NCI-H526 (cell line): Measurements from ENCODE around the gene GABRA6.
"Not testable (repeated sequence)": the region's sequence is repeated elsewhere in the genome, so short reads cannot be mapped to it uniquely, and the experiment has no call there.

Experiments used
- DNase-seq, 2 experiments: peaks; one replicate each; lab custom pipeline; 2025; lab: John Stamatoyannopoulos, UW

Gene GABRA6

DNA sequence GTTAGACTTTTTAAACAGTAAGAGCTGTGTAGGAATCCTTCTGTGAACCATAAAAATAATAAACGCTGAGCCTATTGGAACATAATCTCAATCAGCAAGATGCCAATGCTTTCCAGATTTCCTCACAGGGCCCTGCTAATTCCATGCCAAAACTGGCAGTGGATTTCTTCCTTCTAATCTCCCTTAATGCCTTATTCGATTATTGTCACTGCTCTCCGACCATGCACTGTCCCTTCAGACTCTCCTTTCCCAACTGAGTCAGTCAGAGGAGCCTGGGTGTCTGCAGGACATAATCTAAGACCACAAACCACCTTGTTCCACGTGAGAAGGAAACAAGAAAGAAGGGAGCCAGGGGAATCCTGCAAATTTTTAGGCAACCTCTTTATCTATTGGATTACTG lies at the start of gene GABRA6:
Gene GABRA6 (plus strand): TSS at position 261 of the 400 bp plus-strand sequence. CDS start 269 bp downstream, outside the sequence.
- no peak for DNase-seq

DNA sequence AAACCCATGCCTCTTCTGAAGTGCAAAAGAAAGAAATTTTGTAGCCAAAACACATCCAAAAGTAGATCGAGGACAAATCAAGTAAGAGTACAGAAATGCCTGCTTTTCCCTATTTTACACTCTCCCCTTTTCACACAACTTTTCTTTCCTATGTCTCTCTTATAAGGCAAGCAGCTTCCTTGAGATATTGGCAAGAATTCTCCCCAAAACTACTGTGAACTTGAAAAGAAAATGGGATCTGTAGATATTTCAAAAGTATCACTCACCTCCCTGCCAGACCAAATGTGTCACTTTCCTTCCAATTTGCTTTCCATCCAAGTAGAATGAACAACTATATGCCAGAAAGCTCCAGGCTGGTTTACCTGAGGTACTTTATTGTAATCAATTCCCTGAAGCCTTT lies 47.9 kb upstream of the GABRA6 start:
- no peak for DNase-seq

GRCh38 chr5:161641444-161641843 lies 44.1 kb upstream of the GABRA6 start:
- DNase-seq = no peak

DNA sequence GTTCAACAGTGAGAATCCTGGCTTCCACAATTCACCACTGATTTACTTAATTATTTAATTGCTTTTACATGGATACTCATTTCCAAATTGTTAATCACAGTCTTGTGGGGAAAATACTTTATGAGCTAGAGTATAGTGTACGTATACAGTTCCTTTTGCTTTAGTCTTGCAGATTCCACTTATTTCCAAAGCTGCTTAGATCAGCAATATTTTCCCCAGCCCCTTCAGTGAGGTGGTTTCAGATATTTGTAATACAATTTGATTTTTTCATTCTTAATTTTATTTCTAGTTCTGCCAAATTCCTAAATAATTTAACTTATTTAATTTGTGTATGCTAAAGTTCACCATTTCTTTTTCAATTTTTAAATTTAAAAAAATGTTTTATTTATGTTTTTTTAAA lies 40.3 kb upstream of the GABRA6 start:
- DNase-seq = no peak

DNA sequence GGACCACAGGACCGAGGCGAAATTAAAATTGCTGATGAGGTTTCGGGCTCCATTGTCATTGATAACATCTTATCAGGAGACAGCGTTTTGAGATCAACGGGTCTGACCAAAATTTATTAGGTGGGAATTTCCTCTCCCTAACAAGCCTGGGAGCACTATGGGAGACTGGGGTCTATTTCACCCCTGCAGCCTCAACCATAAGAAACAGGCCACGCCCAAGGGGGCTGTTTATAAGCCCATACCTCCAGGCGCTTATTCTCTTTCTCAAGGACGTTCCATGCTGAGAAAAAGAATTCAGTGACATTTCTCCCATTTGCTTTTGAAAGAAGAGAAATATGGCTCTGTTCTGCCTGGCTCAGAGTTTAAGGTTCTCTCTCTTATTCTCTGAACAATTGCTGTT lies 33.6 kb upstream of the GABRA6 start:
- DNase-seq = not testable (repeated sequence)

DNA sequence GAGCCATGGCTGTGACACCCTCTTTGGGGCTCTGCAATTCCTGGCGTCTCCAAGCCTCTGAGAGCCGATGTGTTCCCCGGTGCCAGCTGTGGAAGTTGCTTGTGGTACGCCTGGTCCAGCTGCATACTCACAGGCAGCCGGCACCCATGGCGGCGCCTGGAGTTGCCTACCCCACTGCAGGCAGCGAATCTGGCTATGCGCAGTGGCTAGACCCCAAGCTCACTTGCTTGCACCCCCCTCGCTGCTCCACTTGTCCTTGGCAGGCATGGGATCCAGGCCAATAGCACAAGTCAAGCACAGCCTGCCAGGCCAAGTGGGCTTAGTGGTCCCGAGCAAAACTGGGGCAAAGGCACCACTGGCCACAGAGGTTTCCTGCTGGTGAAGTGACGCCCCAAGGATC lies 24.7 kb upstream of the GABRA6 start:
- DNase-seq = no peak

DNA sequence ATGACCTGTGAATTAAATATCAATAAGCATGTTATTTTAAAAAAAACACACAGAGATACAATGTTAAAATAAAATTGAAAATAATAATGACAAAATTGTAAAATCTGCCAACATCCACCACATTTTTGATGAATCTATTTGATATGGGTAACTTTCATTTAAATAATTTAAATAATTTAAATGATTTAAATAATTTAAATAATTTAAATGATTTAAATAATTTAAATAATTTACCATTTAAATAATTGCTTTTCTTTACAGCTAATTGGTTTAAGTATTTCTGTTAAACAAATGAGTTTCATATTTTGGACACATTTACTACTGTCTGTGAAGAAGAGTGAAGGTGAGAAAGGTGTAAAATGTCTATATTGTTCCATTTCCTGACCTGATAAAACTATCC lies 22.1 kb upstream of the GABRA6 start:
- no peak for DNase-seq

DNA sequence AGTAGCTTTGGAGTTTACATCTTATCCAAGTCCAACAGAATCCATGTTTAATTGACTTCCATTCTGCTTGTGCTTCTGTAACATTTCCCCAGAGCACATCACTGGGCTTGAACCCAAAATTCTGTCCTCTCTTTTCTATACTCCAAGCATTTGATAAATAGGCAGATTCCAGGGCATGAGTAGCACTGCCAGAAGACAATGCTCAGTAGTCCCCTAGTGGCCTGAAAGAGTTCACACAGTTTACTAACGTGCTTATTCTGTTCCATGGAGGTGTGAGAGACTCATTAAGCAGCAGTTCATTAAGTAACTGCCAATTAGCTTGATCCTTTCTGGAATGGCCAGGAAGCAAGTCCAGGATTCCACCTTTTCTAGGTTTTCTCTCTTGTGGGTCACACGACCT lies 9.4 kb upstream of the GABRA6 start:
- peak in 1 of 2 experiments; percentile 9 for DNase-seq

DNA sequence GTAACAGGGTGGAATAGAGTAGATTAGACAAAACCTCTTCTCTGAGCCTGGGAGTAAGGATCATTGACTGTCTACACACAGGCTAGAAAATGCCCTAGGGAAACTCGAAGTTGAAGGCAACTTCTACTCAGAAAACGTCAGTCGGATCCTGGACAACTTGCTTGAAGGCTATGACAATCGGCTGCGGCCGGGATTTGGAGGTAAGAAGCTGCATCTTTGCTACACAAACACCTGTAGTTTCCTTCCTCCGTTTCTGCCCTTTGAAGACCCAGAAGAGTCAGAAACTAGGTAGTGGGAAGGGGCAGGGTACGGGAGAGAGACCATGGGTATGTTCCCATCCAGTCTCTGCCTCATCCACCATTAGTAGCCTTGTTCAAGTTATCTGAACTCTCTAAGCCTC lies 628 bp downstream of the GABRA6 start:
- DNase-seq = no peak

DNA sequence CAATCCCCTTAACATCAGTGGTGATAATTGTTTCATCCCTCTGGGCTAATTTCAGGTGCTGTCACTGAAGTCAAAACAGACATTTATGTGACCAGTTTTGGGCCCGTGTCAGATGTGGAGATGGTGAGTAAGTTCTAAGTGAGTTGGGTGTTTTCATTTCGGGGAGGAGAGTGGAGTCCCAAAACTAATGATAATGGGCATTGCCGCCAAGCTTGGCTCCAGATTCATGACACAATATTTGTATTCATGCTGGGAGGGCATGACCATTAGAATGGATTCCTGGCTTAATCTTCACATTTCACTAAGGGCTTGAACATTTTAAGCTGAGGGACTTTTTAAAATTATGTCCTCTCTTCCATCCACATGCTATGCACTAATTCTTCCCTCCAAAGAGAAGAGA lies 1.4 kb downstream of the GABRA6 start:
- no peak for DNase-seq

GRCh38 chr5:161687316-161687715 lies 1.8 kb downstream of the GABRA6 start:
- DNase-seq = no peak

- DNase-seq = no peak
Measured at GRCh38 chr5:161691911-161692310, 6.4 kb downstream of the GABRA6 start.

DNA sequence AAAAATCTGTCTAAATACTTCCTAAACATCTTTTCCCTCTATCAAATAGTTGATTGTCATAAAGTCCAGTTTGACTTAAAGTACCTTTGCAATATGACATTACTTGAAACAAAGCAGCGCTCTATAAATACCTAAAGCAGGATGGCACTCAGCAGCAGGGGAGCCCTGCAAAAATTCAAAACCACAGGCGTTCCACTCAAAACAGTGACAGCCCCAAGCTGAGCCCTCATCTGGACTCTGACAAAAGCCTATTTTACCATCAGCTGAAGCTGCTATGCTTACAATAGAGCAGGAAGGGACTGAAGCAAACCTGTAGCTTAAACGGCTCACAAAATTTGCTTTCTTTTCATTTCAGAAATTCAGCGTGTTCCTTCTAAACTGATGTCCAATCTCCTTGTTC lies 11.5 kb downstream of the GABRA6 start:
- no peak for DNase-seq

GRCh38 chr5:161700065-161700464 lies 14.5 kb downstream of the GABRA6 start:
- no peak for DNase-seq

GRCh38 chr5:161703528-161703927 lies 18.0 kb downstream of the GABRA6 start:
- DNase-seq = no peak

- DNase-seq = no peak
Measured at GRCh38 chr5:161707382-161707781, 21.9 kb downstream of the GABRA6 start.

GRCh38 chr5:161709239-161709638 lies 23.7 kb downstream of the GABRA6 start:
- no peak for DNase-seq

DNA sequence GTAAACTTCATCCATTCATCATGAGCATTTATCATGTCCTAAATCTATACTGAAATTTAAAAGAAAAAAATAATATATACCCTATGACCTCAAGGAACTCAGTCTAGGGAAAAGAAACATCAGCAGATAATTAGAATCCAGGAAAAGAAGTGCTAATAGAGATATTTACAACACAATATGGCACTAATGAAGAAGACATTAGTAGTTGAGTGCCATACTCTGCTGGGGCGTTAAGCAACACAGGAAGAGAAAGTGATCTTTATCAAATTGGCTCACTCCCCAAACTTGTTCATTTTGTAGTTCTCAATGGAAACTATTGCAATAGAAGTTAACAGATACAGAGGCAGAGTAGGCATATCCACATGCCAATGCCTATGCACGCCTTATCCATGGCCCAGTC lies 27.5 kb downstream of the GABRA6 start:
- no peak for DNase-seq

DNA sequence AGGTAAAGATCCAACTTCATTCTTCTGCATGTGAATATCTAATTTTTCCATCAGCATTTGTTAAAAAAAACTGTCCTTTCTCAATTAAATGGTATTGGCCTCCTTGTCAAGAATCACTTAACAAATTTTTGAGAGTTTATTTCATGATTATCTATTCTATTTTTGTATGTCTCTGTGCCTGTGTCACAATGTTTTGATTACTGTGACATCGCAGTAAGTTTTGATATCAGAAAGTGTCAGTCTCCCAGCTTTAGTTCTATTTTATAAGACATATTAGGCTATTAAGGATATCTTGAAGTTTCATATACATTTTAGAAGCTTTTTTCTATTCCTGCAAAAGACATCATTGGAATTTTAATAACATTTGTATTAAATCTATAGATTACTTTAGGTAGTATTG lies 33.6 kb downstream of the GABRA6 start:
- no peak for DNase-seq

GRCh38 chr5:161720460-161720859 lies 34.9 kb downstream of the GABRA6 start:
- no peak for DNase-seq

GRCh38 chr5:161734741-161735140 lies 49.2 kb downstream of the GABRA6 start:
- DNase-seq = no peak

DNA sequence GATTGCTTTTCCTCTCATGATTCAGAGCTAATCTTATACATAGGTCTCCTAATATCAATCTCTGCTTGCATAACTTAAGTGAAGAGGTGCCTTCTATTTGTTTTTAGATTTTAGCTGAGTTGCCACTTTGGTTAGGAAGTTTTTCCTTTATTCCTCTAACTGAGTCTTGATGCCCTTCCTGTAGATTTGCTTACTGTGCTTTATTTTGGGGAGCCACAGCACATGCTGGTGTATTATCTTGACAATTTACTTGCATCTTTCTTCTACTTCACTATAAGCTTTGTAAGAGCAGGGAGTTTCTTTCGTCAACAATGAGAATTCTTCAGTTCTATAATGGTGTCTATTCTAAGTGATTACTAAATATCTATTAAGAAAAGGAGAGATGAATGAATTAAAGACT lies 54.9 kb downstream of the GABRA6 start:
- no peak for DNase-seq

DNA sequence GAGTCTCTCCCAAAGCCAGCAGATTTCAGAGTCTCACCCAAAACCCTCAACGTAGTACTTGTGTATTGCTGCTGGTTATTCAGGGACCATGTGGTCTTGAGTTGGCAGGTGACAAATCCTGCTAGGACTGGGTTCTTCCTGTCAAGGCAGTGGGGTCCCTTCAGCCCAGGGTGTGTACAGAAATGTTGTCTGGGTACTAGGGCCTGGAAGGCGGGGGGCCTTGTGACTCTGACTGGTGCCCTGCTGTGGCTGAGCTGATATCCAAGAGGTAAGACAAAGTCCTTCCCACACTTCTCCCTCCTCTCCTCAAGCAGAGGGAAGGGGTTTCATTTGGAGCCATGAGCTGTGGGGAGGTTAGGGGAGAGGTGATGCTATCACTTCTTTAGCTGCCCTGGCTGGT lies 58.8 kb downstream of the GABRA6 start:
- no peak for DNase-seq

DNA sequence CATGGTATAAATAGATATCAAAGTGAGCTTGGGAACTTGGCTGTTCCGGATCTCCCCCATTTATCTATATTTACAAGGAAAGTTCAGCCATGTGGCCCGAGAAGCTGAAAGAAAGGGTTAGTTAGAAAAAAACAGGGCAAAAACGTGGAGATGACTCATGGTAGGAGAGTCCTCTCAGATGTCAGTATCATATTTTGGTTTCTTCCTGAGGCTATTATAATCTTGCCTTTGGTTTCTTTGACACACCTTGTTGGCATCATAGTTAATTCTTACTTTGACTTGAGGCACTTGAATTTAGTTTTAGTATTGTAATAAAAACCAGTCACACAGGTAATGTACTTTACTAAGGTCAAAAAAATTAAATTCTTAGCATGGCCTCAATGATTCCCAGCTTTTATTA lies 59.9 kb downstream of the GABRA6 start:
- no peak for DNase-seq

- no peak for DNase-seq
Measured at GRCh38 chr5:161751265-161751664, 65.7 kb downstream of the GABRA6 start.
